GM23248 (cell line): ENCODE data around the gene LMNB1. TPM values are rescaled to one million over a fixed set of nuclear protein-coding genes. Genes with fewer than 3 reads are reported as not detected.

Experiments used
- DNase-seq: peaks from one replicate; pipeline ENCODE4 v3.0.0-alpha.2; 2015
- H2AFZ ChIP-seq: fragments of 200-600 bp; sonication (generic); 2 replicates; pipeline ENCODE4 v1.6.1; 2016; ENCODE audit warnings: antibody characterized with exemption
- H3F3A ChIP-seq: fragments of 200-600 bp; sonication (generic); 2 replicates; pipeline ENCODE4 v1.6.1; 2016; ENCODE audit warnings: mild to moderate bottlenecking, antibody characterized with exemption, mixed run types; ENCODE audit not compliant: insufficient read depth
- H3K27ac ChIP-seq: fragments of 200-600 bp; sonication (generic); 2 replicates; pipeline ENCODE4 v1.5.1; 2016; ENCODE audit warnings: mild to moderate bottlenecking
- H3K27me3 ChIP-seq: fragments of 200-600 bp; sonication (generic); replicated peaks from 2 replicates; pipeline ENCODE4 v1.6.1; 2016; ENCODE audit warnings: mild to moderate bottlenecking; ENCODE audit not compliant: insufficient read depth
- H3K36me3 ChIP-seq: fragments of 200-600 bp; sonication (generic); 2 replicates; pipeline ENCODE4 v1.6.1; 2016; ENCODE audit warnings: low read depth, mild to moderate bottlenecking
- H3K4me1 ChIP-seq: fragments of 200-600 bp; sonication (generic); 2 replicates; pipeline ENCODE4 v1.6.1; 2016; ENCODE audit warnings: mild to moderate bottlenecking; ENCODE audit not compliant: insufficient read depth
- H3K4me2 ChIP-seq: fragments of 200-600 bp; sonication (generic); one replicate; pipeline ENCODE4 v1.6.1; 2016; ENCODE audit warnings: mild to moderate bottlenecking; ENCODE audit not compliant: unreplicated experiment
- H3K4me3 ChIP-seq: fragments of 200-600 bp; sonication (generic); 2 replicates; pipeline ENCODE4 v1.5.1; 2016; ENCODE audit warnings: mild to moderate bottlenecking
- H3K79me2 ChIP-seq: fragments of 200-600 bp; sonication (generic); 2 replicates; pipeline ENCODE4 v1.6.1; 2016; ENCODE audit warnings: mild to moderate bottlenecking; ENCODE audit not compliant: insufficient read depth
- H3K9ac ChIP-seq: fragments of 200-600 bp; sonication (generic); 2 replicates; pipeline ENCODE4 v1.6.1; 2016; ENCODE audit warnings: mild to moderate bottlenecking
- H3K9me2 ChIP-seq: fragments of 200-600 bp; sonication (generic); 2 replicates; pipeline ENCODE4 v1.6.1; 2016; ENCODE audit warnings: mixed run types, mild to moderate bottlenecking, moderate library complexity; ENCODE audit not compliant: insufficient read depth
- H3K9me3 ChIP-seq: fragments of 200-600 bp; sonication (generic); one replicate; pipeline ENCODE4 v1.6.1; 2017; ENCODE audit warnings: low read depth
- H4K20me1 ChIP-seq: fragments of 200-600 bp; sonication (generic); 2 replicates; pipeline ENCODE4 v1.6.0; 2016; ENCODE audit not compliant: insufficient read depth
- EZH2 ChIP-seq: fragments of 200-600 bp; sonication (generic); IDR thresholded peaks from 2 replicates; pipeline ENCODE4 v1.6.1; 2018; ENCODE audit warnings: antibody characterized with exemption, mild to moderate bottlenecking; ENCODE audit not compliant: insufficient read depth, poor library complexity, severe bottlenecking
- EZH2phosphoT487 ChIP-seq: fragments of 200-600 bp; sonication (generic); IDR thresholded peaks from 2 replicates; pipeline ENCODE4 v1.6.1; 2018; ENCODE audit warnings: antibody characterized with exemption, moderate library complexity, mild to moderate bottlenecking, low read depth; ENCODE audit not compliant: insufficient read depth
- WGBS, 2 experiments: methylation state at CpG; one replicate each; pipeline ENCODE4 v1.1.6; 2015 to 2017; ENCODE audit warnings: low lambda C conversion rate in 2 of 2, low coverage in 1 of 2; ENCODE audit errors: missing lambda C conversion rate in 2 of 2; 5-methylcytosine and 5-hydroxymethylcytosine counted together
- in situ Hi-C: fragments of 300-500 bp; cut with MboI; formaldehyde crosslinking; loops from 2 replicates; pipeline ENCODE4 v1.15.0; 2020
- polyA plus RNA-seq: library from polyadenylated mRNA; unstranded; fragments of >200 nt; fragmentation: Nextera tagmentation; extraction: Ambion mirVana; gene quantifications from 2 replicates; pipeline ENCODE4 v1.2.1, GENCODE V29; 2016
- total RNA-seq: library from RNA; depleted of rRNA; stranded (reverse); fragments of >200 nt; shearing (Covaris generic); gene quantifications from 2 replicates; pipeline ENCODE4 v1.2.3, GENCODE V29; 2014

LMNB1 gene
- total and polyA plus RNA-seq, 2 experiments from 2014 or later: 4.3 to 44.1 TPM

DNA sequence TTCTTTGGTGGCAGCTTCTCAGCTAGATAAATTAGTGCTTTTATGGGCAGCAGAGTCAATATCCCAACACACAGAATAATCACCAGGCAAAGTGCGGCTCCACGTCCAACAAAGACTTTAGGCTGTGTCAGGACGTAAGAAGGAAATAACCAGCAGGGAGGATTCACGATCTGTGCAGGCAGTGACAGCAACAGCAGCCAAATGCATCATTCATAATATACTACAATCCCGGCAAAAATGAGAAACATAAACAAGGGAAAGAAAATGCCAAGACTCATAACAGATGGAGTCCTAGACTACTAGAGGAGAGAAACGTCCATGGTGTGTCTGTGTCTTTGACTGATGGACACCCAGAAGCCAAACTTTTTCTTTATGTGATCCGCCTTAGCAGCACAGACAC lies 100.7 kb downstream of the LMNB1 start:
- no peak overlapping the region for H3K9ac ChIP-seq
- no peak overlapping the region for H2AFZ ChIP-seq

DNA sequence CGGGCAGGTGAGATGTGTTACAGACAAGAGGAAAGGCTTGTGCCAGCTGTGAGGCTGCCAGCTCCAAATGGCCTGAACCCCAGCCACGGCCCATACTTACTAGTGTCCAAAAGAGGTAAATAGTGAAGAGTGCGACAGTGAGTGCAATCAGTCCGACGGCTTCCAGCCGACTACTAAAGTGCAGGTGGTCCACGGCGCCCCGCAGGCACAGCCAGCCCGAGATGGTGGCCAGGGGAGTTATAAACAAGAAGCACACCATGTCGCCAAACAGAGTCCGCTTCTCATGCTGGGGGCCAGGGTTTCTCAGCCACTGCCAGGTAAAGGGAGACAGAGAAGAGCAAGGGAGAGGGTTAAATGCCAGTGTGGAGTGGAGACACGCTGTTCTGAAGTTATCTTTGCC lies 101.1 kb downstream of the LMNB1 start:
- no peak overlapping the region for H3K4me3 ChIP-seq
- 96% methylated on average over 13 of the region's 13 CpGs for WGBS, 2 experiments

More for the DNA sequence above, 100.7 kb downstream of the LMNB1 start:
- H4K20me1 ChIP-seq: no peaks in the 10 kb centered on the region
- no peak overlapping the region for H3K4me3 ChIP-seq
- no peak overlapping the region for H3K4me2 ChIP-seq
- H3K9me3 ChIP-seq: no peaks in the 10 kb centered on the region
- H3K4me1 ChIP-seq: no peaks in the 10 kb centered on the region
- no peaks in the 10 kb centered on the region for H3F3A ChIP-seq
- H3K27me3 ChIP-seq: no peaks in the 10 kb centered on the region
- no peak for TF ChIP-seq EZH2
- no peak for TF ChIP-seq EZH2phosphoT487
- 68 to 73% methylated on average over 7 of the region's 7 CpGs for WGBS, 2 experiments
- no peak overlapping the region for H3K27ac ChIP-seq
- in situ Hi-C loops: no loop called here
- H3K79me2 ChIP-seq: no peaks in the 10 kb centered on the region
- DNase-seq: no peak
- H3K9me2 ChIP-seq: no peaks in the 10 kb centered on the region
- no peaks in the 10 kb centered on the region for H3K36me3 ChIP-seq

DNA sequence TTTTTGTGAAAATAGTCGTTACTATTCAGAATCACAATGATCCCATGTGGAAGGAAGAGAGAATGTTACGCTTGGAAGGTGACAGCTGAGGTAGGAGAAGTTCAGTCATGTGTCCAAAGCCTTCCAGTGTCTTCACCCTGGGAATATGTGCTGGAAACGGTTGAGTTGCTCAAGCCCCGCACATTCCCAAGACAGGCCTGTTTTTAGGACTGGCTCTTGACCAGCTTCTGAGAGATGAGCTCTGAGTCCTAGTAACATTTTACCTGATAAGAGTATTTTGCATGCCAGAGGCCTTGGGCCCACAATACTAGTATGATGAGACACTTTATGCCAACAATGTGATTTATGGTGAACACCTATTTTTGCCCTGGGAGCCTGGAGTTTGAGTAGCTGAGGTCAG lies 101.7 kb downstream of the LMNB1 start:
- H3F3A ChIP-seq: peaks cover 6% of the 10 kb centered on the region; the same call in 1 of the 2 replicates
- H2AFZ ChIP-seq: no peak overlapping the region
- H3K9me3 ChIP-seq: no peaks in the 10 kb centered on the region
- H4K20me1 ChIP-seq: no peaks in the 10 kb centered on the region
- WGBS, 2 experiments: 90 to 91% methylated on average over 4 of the region's 4 CpGs
- in situ Hi-C loops: no loop called here
- no peaks in the 10 kb centered on the region for H3K9me2 ChIP-seq
- no peak for DNase-seq
- TF ChIP-seq EZH2phosphoT487 (no peak), EZH2 (no peak)
- H3K4me1 ChIP-seq: peaks cover 3% of the 10 kb centered on the region
- no peaks in the 10 kb centered on the region for H3K27me3 ChIP-seq
- H3K4me2 ChIP-seq: no peak overlapping the region
- no peak overlapping the region for H3K27ac ChIP-seq
- no peak overlapping the region for H3K4me3 ChIP-seq
- no peak overlapping the region for H3K9ac ChIP-seq
- H3K36me3 ChIP-seq: no peaks in the 10 kb centered on the region
- H3K79me2 ChIP-seq: no peaks in the 10 kb centered on the region

More for the DNA sequence above, 101.1 kb downstream of the LMNB1 start:
- Histone ChIP-seq H4K20me1 (no peaks in the 10 kb centered on the region), H3K79me2 (no peaks in the 10 kb centered on the region), H3K27me3 (no peaks in the 10 kb centered on the region), H3K9ac (no peak overlapping the region), H3K4me2 (no peak overlapping the region), H3K36me3 (no peaks in the 10 kb centered on the region), H3K9me3 (no peaks in the 10 kb centered on the region), H3K9me2 (no peaks in the 10 kb centered on the region), H3F3A (0 out of 2 replicates have a peak, but pooled peaks cover under 1% of the 10 kb centered on the region), H2AFZ (no peak overlapping the region), H3K4me1 (no peaks in the 10 kb centered on the region), H3K27ac (no peak overlapping the region)
- in situ Hi-C loops: no loop called here
- TF ChIP-seq EZH2: no peak
- TF ChIP-seq EZH2phosphoT487: no peak
- DNase-seq: no peak

DNA sequence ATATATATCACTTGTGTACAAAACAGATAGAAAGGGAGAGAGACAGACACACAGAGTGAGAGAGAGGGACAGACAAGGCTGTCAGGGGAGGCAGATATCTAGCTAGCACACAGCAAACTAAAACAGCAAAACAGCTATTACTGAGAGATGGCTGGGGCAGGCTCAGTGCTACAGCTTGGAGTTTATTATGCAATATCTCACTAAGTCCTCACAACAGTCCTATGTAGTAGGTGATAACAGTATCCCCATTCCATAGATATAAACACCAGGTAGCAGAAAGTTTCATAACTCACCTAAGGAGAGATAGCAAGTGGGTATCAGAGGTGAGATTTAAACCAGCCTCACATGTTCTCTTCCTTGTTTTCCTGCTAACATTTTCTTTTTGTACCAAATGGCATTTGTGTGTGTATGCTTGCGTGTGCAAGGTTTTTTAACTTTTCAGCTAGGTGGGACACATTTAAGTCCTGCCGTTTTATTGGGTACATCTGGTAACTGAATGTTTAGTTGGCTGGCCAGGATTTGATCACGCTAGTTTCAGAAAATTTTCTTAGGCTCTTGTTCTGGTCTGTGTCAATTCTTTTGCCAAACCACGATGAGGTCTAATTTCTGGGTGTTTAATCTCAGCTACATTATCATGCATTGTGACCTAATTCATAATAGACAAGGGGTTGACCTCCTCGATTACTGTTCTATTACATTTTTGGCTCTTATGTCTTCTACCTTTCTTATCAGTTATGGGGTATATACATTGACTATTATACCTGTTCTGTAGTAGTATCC lies 105.1 kb downstream of the LMNB1 start:
- Histone ChIP-seq H3K9ac (no peak overlapping the region), H2AFZ (no peak overlapping the region), H3K36me3 (no peaks in the 10 kb centered on the region), H3K4me2 (no peak overlapping the region), H3K9me3 (no peaks in the 10 kb centered on the region), H3K79me2 (no peaks in the 10 kb centered on the region), H3K4me1 (peaks cover 13% of the 10 kb centered on the region), H4K20me1 (no peaks in the 10 kb centered on the region), H3K4me3 (no peak overlapping the region), H3K9me2 (no peaks in the 10 kb centered on the region), H3K27me3 (no peaks in the 10 kb centered on the region), H3K27ac (no peak overlapping the region), H3F3A (peaks cover 22% of the 10 kb centered on the region)
- TF ChIP-seq EZH2 (no peak), EZH2phosphoT487 (no peak)
- no peak for DNase-seq
- WGBS, 2 experiments: 86 to 88% methylated on average over 5 of the region's 5 CpGs
- in situ Hi-C loops: no loop called here
